DMS79 (cell line): ENCODE results near the gene PITHD1.
"Not testable (repeated sequence)": the region's sequence is repeated elsewhere in the genome, so short reads cannot be mapped to it uniquely, and the experiment has no call there.

Experiments
- DNase-seq: peaks from one replicate; lab custom pipeline; 2025; lab: John Stamatoyannopoulos, UW

PITHD1 gene

GRCh38 chr1:23825762-23826522 is 47.7 kb downstream of the PITHD1 start:
- DNase-seq: no peak

GRCh38 chr1:23826590-23826989 is 48.4 kb downstream of the PITHD1 start:
- not testable (repeated sequence) for DNase-seq

- no peak for DNase-seq
These were observed 49.5 kb downstream of the PITHD1 start for GRCh38 chr1:23827717-23828116.

GRCh38 chr1:23834156-23834555 is 55.9 kb downstream of the PITHD1 start:
- not testable (repeated sequence) for DNase-seq

- DNase-seq: no peak
These were observed 57.8 kb downstream of the PITHD1 start for GRCh38 chr1:23836037-23836436.
